Activated CD4-positive, alpha-beta T cell treated with anti-CD3 and anti-CD28 coated beads, Interleukin-2, Interleukin-6, amounts not matched to agents 100 ng/mL and 50 ng/mL, durations not matched to agents 16 hours and 8 hours (primary cell): ENCODE results near the gene DISP2.
A peak's percentile ranks its signal among the peaks of the same experiment; 100 is the strongest.

Experiments
- DNase-seq: peaks from one replicate; pipeline ENCODE4 v3.0.0-alpha.2; 2020

The DISP2 gene

DNA sequence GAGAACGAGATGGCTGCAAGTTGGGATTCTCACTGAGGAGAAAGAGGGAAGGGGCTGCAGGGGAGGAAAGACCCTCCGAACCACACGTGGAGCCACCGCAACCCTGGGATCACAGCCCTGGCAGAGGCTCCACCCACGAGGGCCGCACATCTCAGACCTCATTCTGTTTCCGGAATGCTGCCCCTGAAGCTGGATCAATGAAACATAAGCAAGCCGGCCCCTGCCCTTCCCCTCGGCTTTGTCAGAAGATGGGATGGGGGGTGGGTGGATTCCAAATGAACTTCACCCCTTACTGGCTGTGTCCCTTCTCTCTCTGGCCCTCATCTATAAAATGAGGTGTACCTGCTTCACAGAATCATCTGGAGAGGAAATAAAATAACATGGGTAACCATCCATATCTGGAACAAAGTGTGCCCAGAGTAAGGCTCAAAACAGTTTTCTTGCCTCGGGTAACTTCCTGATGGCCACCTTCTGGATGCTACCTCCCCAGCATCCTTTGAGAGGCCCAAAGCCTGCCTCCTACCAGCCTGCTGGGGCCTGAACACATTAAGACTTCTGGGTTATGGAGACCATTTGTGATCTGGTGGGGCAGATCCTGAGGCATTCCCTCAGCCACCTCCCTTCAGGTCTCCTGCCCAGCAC lies 12.7 kb upstream of the DISP2 start:
- no peak for DNase-seq

DNA sequence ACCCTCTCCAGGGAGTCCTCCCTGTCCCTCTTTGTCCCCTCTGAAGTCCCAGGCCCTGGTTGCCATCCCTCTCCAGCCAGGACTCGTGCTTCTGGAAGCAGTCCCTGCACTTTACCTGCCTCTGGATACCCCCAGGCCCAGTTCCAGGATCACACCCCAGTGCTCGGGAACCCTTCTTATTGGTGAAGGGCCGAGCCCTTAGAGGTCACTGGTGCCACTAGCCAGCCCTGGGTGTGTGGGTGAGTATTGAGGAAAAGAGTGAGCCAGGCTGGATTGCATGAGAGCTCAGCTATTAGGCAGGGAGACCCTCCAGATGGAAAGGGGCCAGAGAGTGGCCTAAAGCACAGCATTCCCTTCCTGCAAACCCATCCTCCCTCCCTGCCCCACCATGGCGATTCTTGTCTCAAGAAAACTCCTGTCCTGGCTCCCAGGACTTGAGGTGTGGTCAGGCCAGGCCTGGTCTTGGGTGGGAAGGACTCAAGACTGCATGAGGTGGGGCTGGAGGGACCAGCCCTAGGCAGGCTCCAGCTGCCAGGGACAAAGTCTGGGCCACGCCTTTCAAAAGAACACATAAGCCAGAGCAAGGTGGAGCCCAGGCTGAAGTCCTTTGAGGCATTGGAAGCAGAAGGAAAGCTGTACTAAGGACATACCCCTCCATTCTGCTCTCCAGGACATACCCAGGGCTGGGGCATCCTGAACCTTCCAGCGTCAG lies 12.0 kb upstream of the DISP2 start:
- no peak for DNase-seq

DNA sequence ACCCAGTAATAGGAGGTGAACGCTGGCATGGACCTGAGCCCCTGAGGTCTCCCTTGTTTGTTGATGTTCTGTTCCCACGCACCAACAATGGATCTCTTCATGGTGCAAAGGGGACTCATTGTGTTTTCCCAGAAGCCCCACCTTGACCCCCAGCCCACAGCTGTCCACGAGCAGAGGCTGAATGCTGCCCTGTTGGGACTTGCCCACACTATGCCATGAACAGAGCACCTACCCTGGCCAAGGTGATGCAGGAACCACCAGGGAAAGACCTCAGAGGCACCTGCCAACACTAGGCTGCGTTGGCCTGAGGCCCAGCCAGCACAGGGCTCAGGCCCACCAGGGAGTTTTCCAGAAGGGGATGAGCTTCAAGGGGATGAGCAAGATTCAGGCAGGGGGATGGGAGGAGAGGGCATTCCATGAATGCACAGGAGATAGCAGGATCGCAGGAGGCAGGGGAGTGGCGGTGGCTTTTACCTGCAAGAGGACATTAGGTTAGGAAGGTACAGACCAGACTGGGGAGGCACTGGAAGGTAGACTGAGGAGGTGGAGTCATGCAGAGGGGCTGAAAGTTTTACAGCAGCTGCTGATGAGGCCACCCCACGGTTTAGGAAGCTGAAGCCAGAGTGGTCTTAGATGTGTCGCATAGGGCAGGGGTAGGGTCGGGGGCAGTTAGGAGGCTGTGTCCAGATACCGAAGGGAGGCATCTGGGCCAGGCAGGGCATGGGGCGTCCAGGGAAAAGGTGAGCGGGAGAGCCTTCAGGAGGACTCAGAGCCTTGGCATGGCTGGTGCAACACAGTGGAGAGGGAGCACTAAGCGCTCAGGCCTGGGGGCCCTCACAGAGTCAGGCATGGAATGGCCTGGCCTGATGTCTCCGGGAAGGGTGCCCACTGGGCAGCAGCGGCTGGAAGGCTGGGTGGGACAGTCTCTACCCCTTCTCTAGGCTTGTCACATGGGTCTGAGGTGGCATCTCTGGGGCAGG lies 11.2 kb upstream of the DISP2 start:
- DNase-seq = no peak

DNA sequence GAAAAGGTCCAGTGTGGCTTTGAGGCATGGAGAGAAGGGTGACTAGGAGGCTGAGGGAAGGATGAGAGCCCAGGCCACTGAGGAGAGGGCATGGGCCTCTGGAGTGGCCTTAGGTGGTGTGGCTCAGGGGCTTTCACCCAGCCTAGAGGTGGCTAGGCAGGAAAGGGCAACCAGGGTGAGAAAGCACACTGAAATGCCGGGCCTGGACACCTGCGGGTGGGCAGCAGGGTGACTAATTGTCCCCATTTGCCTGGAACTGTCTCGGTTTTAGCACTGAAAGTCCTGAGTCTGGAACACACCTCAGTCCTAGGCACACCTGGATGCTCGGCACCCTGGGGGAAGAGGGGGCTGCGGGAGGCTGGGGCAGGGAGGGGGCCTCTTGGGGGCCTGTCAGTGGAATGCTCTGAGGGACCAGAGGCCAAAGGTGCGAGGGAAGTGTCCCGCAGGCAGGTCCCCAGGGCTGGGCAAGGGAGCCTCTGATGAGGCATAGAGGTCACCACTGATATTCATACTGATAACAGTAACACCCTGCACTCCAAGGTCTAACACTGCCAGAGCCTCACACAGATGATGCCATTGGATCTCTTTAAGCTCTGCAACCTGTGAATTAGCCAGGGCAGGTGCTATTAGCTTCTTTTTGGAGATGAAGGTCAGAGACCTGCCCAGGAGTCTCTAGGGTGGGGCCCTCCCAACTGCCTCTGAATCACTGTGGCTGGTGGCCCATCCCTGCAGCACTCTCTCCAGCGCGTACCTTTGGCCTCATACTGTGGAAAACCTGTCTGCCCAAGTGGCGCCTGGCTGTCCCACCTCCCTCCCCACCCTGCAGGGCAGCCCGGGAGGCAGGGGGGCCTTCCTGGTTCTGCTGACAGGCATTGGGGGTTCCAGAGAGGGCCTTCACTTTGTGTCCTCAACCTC lies 10.2 kb upstream of the DISP2 start:
- DNase-seq = no peak

DNA sequence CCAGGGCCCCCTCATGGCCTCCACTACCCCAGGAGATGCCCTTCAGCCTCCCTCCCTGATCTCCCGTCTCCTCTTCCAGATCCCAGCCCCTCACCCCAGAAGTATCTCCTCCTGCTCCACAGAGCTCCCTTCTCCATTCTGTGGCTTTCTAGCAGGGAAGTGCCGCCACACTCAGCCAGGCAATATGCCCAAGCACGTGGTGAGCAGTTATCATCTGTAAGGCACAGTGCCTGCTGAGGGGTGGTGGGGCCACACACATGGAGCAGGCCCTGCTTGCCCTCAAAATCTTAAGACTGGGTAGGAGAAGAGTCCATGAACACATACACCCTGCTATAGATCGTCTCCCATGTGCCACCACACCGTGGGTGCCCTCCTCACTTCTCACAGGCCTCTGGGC lies 9.5 kb upstream of the DISP2 start:
- no peak for DNase-seq

DNA sequence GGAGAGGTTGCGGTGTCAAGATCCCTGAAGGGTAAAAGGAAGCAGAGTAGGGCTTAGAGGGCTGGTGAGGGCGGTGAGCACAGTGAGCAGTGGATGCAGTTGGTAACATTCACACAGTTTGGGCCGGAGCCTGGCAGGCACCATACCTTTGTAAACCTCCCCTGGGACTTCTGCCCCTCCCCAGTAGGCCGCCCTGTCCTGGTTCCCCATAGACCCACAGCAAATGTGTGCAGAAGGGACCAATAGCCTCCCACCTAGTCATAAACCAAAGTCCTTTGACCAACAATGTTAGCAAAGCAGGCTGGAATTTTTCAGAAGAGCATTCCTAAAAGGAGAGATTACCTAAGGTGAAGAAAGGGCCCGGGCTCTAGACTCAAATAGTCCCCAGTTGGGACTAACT lies 8.9 kb upstream of the DISP2 start:
- DNase-seq = no peak

DNA sequence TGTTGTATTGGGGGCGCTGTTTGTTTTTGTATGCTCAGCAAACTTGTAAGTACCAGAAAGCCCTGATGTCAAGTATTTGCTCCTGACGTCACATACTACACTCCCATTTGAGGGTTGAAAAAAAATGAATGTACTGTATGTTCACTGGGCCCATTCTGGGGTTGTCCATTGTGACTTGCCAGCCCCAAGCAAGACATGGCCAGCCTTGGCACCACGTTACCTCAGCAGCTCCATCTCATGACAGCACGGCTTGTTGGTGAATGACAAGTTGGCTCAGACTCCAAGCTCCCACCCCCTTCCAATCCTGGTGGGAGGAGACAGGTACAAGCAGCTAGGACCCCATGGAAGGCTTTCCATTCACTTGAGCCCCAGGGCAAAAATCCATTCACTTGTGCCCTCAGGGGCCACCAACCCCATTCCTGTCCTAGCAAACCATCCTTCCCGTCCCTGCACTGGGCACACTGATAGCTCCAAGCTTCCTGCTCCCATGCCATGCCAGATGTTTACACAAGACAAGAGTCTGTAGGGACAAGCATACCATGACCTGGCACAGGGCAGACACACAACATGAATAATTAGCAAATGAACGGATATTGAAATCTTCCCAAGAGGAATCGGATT lies 5.6 kb upstream of the DISP2 start:
- no peak for DNase-seq

DNA sequence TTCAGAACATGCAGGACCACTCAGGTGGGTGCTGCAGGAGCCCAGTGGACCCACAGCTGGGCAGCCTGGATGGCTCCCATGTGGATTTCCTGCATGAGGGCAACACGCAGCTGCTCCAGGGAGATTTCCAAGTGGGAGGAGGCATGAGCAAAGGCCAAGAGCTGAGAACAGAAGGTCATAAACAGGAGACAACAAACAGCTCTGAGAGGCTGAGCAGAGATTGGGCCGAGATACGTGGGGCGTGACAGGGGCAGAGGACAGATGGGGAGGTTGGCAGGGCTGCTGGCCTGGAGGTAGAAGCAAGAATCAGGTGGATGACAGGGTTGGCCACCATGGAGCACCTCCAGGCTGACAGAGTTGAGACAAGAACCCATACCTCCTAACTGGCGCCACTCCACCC lies 4.3 kb upstream of the DISP2 start:
- no peak for DNase-seq

DNA sequence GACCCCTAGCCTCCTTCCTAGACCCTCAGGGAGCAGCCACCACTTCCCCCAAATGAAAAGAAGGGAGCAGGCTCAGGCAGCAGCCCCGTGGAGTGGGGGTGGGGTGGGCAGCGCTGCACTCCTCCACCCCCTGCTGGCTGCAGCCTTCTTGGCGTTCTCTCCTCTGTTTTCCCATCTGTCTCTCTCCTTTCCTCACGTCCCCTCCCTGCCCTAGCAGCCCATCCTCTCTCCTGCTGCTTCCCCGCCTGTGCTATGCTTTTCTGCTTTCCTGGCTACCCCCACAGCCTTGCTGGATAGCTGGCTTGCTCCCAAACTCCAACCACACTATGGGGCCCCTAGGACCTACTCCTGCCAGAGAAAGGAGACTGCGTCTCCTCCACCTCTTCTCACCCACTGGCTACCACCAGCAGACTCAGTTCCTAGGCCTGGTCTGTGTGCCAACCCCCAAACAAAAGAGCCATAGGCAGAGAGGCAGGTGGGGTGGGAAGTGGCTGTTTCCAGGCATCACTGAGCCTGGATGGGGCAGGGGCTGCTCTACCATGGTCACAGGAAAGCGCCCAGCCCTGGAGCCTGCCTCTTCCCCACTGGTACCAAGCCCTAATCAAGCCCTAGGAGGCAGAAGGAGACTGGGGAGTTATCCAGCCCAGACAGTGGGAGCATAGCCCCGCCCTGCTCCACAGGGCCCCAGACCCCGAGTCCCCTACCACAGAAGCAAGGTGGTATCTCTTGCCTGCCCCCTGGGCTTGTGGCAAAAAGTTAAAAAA lies 3.4 kb upstream of the DISP2 start:
- DNase-seq = no peak

DNA sequence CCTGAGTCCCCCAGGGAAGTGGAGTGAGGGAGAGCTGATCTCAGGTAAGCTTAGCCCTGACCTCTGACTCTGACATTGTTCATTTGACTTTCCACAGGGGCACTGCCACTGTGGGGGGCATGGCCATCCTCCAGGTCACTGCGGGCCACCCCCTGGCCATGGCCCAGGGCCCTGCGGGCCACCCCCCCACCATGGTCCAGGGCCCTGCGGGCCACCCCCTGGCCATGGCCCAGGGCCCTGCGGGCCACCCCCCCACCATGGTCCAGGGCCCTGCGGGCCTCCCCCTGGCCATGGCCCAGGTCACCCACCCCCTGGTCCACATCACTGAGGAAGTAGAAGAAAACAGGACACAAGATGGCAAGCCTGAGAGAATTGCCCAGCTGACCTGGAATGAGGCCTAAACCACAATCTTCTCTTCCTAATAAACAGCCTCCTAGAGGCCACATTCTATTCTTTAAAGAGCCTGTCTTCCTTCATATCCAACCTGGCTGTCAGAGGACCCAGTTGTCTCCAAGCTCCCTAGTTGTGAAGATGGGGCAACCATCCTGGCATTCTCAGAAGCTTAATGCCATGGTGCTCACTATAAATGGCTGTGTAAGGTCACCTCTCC lies 1.9 kb upstream of the DISP2 start:
- DNase-seq = no peak

DNA sequence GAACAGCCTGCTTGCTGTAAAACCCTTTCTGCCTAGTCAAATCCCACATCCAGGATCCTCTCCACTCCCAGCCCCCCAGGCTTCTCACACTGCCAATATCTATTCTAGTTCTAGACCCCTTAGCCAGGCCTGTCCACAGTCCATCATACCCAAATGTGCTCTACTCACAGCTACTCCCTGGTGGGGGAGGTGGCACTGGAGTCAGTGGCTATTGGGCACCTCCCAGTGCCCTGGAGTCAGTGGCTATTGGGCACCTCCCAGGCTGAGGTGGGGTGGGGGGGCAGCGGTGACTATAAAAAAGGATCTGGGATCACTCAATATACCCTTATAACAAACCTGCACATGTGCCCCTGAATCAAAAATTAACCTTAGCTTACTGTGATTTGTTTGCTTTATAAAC lies 773 bp upstream of the DISP2 start:
- no peak for DNase-seq

DNA sequence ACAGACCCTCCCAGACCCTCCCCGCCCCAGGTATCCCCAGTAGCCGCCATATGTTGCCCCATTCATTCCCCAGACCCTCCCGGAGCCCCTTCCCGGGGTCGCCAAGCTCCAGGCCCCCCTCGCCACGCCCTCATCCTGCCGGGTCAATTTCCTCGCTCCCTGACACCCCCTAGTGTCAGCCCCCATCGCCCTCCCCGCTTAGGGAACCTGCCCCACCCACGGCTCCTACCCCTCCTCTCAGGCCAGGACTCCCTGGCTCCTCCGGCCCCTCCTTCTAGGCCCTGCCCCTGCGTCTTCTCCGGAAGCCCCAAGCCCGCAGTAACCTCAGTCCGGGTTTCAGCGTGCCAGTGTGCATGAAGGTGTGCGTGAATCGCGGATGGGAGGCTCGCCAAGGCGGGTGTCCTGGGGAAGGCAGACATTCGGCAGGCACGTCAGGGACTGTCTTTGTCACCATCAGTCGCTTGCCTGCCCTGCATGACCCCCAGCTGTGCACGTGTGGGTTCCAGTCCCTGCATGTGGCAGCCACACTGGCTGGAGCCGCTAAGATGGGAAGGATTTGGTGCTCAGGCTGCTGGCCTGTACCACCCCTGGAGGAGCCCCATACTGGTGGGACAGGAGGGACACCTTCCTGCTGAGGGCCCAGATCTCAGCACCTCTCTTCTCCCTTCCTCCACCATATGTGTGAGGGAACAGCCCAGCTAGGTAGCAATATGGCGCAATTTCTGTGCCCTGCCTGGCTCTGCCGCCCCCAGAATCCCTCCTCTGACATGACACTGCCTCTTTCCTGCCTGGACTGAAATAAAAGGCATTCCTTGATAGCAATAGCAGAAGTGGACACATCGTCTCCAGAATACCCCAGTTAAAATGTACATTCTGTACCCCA lies 693 bp downstream of the DISP2 start:
- DNase-seq = peak; percentile 64

DNA sequence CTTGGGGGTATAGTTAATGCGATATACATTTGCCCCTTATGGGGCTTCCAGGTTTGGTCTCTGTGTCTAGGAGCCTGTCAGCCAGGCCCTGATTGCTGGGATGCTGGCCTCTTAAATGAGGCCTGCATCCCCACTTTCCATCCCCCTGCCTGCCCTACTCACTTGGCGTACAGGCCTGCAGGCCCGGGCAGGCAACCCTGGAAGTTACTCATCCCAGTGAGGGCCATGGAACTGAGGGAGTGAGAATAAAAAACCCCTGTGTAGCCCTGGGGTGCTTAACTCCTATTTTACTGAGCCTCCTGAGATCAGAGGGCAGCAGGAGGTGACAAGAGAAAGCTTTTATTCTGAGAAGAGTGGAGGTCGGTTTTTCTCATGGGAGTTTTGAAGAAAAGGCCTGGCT lies 2.0 kb downstream of the DISP2 start:
- no peak for DNase-seq

DNA sequence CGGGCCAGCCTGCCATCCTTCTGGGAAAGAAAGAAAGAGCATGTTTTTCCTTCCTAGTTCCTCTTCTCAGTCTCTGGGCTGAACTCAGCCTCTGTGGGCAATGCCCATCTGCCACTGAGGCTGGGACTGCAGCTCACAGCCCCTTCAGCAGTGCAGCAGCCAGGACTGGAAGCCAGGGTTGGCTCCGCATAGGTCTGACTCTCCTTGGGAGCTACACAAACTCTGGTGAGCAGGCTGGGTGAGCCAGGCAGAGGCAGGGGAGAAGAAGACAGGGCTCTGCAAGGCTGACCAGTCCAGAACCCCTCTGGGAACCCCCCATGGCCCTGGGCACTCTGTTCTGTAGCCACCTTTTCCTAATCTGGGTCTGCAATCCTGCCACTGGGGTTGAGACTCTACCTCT lies 3.6 kb downstream of the DISP2 start:
- DNase-seq = no peak

DNA sequence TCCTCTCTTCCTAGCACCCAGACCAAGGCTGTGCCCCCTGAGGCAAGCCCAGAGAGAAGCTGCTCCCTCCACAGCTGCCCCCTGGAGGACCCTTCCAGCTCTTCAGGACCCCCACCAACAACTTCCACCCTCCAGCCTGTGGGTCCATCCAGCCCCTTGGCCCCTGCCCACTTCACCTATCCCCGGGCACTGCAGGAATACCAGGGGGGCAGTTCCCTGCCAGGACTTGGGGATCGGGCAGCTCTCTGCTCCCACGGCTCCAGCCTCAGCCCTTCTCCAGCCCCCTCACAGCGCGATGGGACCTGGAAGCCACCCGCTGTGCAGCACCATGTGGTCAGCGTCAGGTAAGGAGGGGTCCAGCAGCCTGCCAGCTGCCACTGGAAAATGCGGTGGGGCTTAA lies 5.6 kb downstream of the DISP2 start:
- no peak for DNase-seq

DNA sequence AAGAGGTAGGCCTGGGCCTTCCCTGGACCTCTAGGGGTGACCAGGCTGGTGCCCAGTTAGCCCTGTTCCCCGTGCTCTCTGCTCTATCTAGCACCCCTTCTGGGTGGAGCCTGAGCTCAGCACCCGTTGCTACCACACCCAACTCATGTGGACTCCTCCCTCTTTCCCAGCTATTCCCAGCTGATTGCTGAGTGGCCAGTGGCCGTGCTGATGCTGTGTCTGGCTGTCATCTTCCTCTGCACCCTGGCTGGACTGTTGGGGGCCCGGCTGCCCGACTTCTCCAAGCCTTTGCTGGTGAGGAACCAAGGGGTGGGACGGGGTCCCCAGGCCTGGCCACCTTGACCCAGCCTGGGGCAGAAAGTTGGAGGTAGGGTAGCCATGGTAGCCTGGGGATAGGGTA lies 6.2 kb downstream of the DISP2 start:
- no peak for DNase-seq

DNA sequence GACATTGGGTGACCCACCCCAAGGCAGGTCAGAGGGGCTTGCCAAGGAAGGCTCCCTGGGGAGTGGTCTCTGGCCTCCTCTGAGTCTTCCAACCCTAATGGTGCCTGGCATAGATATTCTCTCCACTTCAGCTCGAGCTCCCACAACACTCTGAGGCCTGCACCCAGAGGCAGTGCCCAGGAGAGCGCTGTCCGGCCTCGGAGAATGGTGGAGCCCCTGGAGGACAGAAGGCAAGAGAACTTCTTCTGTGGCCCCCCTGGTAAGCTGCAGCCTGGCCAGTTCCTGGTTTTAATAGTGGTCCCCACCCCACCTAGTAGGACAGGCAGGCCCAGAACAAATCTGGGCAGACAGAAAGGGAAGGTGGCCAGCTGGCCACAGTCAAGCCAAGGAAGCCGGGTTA lies 7.0 kb downstream of the DISP2 start:
- DNase-seq = no peak

DNA sequence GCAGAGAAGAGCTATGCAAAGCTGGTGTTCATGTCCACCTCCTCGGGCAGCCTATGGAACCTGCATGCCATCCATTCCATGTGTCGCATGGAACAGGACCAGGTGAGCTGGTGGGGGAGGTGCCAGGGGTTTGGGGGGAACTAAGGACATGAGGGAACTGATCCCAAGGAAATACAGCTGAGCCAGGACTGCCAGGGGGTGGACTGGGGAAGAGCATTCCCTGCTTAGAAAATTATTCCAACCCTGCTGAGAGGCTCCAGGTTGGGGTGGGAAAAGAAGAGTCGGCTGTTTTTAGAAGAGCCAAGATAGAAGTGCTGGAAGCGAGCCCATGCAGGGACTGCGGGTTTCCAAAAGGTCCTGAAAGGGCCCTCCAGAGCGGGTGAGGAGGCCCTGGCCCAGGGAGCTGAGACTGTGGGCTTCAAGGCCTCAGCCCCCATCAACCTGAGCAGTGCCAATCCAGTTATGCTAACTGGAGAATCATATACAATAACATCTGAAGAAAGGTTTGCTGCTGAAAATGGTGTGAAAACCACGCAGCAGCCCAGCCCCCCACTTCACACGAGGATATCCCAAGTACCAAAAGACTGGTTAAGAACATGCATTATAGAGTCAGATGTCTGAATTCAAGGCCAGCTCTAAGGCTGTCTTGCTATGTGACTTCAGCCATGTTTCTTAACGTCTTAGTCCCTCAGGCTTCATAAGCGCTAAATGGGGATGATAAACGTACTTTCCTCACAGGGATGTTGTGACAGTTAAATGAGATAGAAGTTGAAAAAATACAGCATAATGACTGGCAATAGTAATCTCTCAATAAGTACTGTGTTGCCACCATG lies 7.8 kb downstream of the DISP2 start:
- DNase-seq = no peak
